Panc1 (cell line): Measurements from ENCODE around the gene TMEFF2.

ENCODE experiments used
- SIN3A ChIP-seq: IDR thresholded peaks from 2 replicates; pipeline ENCODE4 v1.6.1; 2012; ENCODE audit warnings: low read depth, mild to moderate bottlenecking, low read length, moderate library complexity, borderline replicate concordance; ENCODE audit not compliant: insufficient read depth
- TF ChIP-seq, protein P1 (sequence below): fragments of 450-650 bp; IDR thresholded peaks from 2 replicates; pipeline ENCODE4 v1.5.1; 2017; ENCODE audit warnings: mild to moderate bottlenecking
- TF ChIP-seq, protein P2 (sequence below), 2 experiments: IDR thresholded peaks; 2 replicates each; pipeline ENCODE4 v1.6.1; 2011 to 2012; ENCODE audit warnings: low read depth in 2 of 2, control low read depth in 1 of 2, low read length in 1 of 2, mild to moderate bottlenecking in 1 of 2, moderate library complexity in 1 of 2; ENCODE audit not compliant: insufficient read depth in 1 of 2

DNA sequence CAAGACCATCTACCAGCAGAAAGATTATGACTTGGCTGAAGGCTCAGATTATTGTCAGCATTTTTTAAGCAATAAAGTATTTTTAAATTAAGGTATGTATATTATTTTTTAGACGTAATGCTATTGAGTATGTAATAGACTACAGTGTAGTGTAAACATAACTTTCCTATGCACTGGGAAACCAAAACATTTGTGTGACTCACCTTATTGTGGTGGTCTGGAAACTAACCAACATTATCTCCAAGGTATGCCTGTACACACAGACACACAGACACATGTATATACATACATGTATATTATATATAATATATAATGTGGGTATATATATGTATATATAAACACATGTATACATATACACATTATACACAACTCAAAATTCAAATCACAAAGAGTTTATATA, 9.1 kb upstream of the TMEFF2 start:
- no peak for TF ChIP-seq SIN3A
- TF ChIP-seq, protein P1, sequence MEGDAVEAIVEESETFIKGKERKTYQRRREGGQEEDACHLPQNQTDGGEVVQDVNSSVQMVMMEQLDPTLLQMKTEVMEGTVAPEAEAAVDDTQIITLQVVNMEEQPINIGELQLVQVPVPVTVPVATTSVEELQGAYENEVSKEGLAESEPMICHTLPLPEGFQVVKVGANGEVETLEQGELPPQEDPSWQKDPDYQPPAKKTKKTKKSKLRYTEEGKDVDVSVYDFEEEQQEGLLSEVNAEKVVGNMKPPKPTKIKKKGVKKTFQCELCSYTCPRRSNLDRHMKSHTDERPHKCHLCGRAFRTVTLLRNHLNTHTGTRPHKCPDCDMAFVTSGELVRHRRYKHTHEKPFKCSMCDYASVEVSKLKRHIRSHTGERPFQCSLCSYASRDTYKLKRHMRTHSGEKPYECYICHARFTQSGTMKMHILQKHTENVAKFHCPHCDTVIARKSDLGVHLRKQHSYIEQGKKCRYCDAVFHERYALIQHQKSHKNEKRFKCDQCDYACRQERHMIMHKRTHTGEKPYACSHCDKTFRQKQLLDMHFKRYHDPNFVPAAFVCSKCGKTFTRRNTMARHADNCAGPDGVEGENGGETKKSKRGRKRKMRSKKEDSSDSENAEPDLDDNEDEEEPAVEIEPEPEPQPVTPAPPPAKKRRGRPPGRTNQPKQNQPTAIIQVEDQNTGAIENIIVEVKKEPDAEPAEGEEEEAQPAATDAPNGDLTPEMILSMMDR, result no peak
- TF ChIP-seq, protein P2, sequence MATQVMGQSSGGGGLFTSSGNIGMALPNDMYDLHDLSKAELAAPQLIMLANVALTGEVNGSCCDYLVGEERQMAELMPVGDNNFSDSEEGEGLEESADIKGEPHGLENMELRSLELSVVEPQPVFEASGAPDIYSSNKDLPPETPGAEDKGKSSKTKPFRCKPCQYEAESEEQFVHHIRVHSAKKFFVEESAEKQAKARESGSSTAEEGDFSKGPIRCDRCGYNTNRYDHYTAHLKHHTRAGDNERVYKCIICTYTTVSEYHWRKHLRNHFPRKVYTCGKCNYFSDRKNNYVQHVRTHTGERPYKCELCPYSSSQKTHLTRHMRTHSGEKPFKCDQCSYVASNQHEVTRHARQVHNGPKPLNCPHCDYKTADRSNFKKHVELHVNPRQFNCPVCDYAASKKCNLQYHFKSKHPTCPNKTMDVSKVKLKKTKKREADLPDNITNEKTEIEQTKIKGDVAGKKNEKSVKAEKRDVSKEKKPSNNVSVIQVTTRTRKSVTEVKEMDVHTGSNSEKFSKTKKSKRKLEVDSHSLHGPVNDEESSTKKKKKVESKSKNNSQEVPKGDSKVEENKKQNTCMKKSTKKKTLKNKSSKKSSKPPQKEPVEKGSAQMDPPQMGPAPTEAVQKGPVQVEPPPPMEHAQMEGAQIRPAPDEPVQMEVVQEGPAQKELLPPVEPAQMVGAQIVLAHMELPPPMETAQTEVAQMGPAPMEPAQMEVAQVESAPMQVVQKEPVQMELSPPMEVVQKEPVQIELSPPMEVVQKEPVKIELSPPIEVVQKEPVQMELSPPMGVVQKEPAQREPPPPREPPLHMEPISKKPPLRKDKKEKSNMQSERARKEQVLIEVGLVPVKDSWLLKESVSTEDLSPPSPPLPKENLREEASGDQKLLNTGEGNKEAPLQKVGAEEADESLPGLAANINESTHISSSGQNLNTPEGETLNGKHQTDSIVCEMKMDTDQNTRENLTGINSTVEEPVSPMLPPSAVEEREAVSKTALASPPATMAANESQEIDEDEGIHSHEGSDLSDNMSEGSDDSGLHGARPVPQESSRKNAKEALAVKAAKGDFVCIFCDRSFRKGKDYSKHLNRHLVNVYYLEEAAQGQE (IDR thresholded peaks at IDR 0.05; ENCODE audit: insufficient read depth in 1 of 2, low read depth in 2 of 2, low read length in 1 of 2), result no peak
